Esophagus muscularis mucosa (tissue), 4 donors: ENCODE data around the gene NPEPL1. TPM values are rescaled to one million over a fixed set of nuclear protein-coding genes. Genes with fewer than 3 reads are reported as not detected.
A peak's percentile ranks its signal among the peaks of the same experiment; 100 is the strongest.

Experiments used
- DNase-seq: peaks from one replicate; pipeline ENCODE4 v3.0.0-alpha.2; 2017; ENCODE audit errors: extremely low spot score
- H3K27ac ChIP-seq, 4 donors: fragments of 200-600 bp; sonication (generic); replicated peaks in 1 of 4; 1 replicate in 3 of 4; 2 replicates in 1 of 4; pipeline ENCODE4 v1.5.1; 2016 to 2019; ENCODE audit warnings: mild to moderate bottlenecking in 1 of 4
- H3K27me3 ChIP-seq, 4 donors: fragments of 200-600 bp; sonication (generic); one replicate each; pipeline versions ENCODE4 v1.5.1 to v1.6.0; 2016 to 2019
- H3K36me3 ChIP-seq, 4 donors: fragments of 200-600 bp; sonication (generic); one replicate each; pipeline ENCODE4 v1.5.1; 2016 to 2019
- H3K4me1 ChIP-seq, 4 donors: fragments of 200-600 bp; sonication (generic); one replicate each; pipeline ENCODE4 v1.5.1; 2016 to 2019
- H3K4me3 ChIP-seq, 4 donors: fragments of 200-600 bp; sonication (generic); 1 replicate in 2 of 4; 2 replicates in 2 of 4; pipeline ENCODE4 v1.5.1; 2016 to 2019; ENCODE audit warnings: mild to moderate bottlenecking in 4 of 4, moderate library complexity in 1 of 4
- H3K9me3 ChIP-seq, 4 donors: fragments of 200-600 bp; sonication (generic); 1 replicate in 3 of 4; 2 replicates in 1 of 4; pipeline ENCODE4 v1.5.1; 2016 to 2019
- CTCF ChIP-seq, 3 experiments: fragments of 200-600 bp in 2 of 3; fragments of 450-650 bp in 1 of 3; sonication (generic) in 2 of 3; IDR thresholded peaks; one replicate each; pipeline ENCODE4 v1.5.1; 2017 to 2019; ENCODE audit warnings: antibody characterized with exemption in 3 of 3, mild to moderate bottlenecking in 2 of 3, moderate library complexity in 1 of 3
- EP300 ChIP-seq: sonication (generic); formaldehyde crosslinking; IDR thresholded peaks from one replicate; pipeline ENCODE4 v1.6.1; 2017; ENCODE audit warnings: antibody characterized with exemption
- POLR2A ChIP-seq: fragments of 450-650 bp; IDR thresholded peaks from one replicate; pipeline ENCODE4 v1.6.1; 2017; ENCODE audit warnings: antibody characterized with exemption, moderate library complexity, mild to moderate bottlenecking, low read depth
- POLR2AphosphoS5 ChIP-seq, 2 donors: sonication (generic); formaldehyde crosslinking; IDR thresholded peaks; one replicate each; pipeline ENCODE4 v1.6.1; 2017; ENCODE audit warnings: antibody characterized with exemption in 2 of 2
- WGBS: methylation state at CpG from one replicate; pipeline ENCODE4 v1.1.5; 2018; 5-methylcytosine and 5-hydroxymethylcytosine counted together
- intact Hi-C: fragments of 100-400 bp; cut with DNase I; formaldehyde crosslinking; loops from one replicate; pipeline ENCODE4 v1.15.1; 2023
- total RNA-seq, 4 donors: library from RNA; depleted of rRNA; stranded (reverse); fragments of >200 nt; gene quantifications; one replicate each; pipeline versions ENCODE4 v1.1.0 to v1.2.1, GENCODE V29; 2016

The NPEPL1 gene
- total RNA-seq, 4 donors from 2014 or later = 29.0 to 59.0 (median 50.5) TPM

- H3K27me3 ChIP-seq = peaks cover 0 to 26% (median 4%) of the 10 kb centered on the region in 4 donors
- DNase-seq = peak; percentile 45
- H3K36me3 ChIP-seq = peaks cover 0 to 44% (median 17%) of the 10 kb centered on the region in 4 donors
- 89% methylated on average over 11 of the region's 23 CpGs for WGBS
- peaks cover 0 to 7% (median 3%) of the 10 kb centered on the region in 4 donors for H3K4me1 ChIP-seq
- intact Hi-C loops = no loop called here
- no peak overlapping the region for H3K27ac ChIP-seq
- no peaks in the 10 kb centered on the region for H3K9me3 ChIP-seq
- H3K4me3 ChIP-seq = no peak overlapping the region
- TF ChIP-seq POLR2A (no peak), CTCF (IDR thresholded peaks at IDR 0.05) (no peak), POLR2AphosphoS5 (IDR thresholded peaks at IDR 0.05) (no peak), EP300 (no peak)
Observed at GRCh38 chr20:58716476-58717277, 24.1 kb downstream of the NPEPL1 start.

- peaks cover 0 to 37% (median 16%) of the 10 kb centered on the region in 4 donors for H3K36me3 ChIP-seq
- no peak overlapping the region for H3K27ac ChIP-seq
- no peak for TF ChIP-seq POLR2A
- no peak for TF ChIP-seq EP300
- no peak for TF ChIP-seq CTCF (IDR thresholded peaks at IDR 0.05)
- TF ChIP-seq POLR2AphosphoS5 (IDR thresholded peaks at IDR 0.05) = no peak
- DNase-seq = peak; percentile 78
- H3K4me3 ChIP-seq = no peak overlapping the region
- H3K27me3 ChIP-seq = peaks cover 0 to 34% (median 6%) of the 10 kb centered on the region in 4 donors
- WGBS = 80% methylated on average over 20 of the region's 23 CpGs
- H3K9me3 ChIP-seq = no peaks in the 10 kb centered on the region
- intact Hi-C loops = no loop called here
- H3K4me1 ChIP-seq = peaks cover 0 to 7% (median 3%) of the 10 kb centered on the region in 4 donors
Observed at GRCh38 chr20:58717278-58718091, 24.9 kb downstream of the NPEPL1 start.

- peak; percentile 88 for DNase-seq
- intact Hi-C loops = no loop called here
Observed at GRCh38 chr20:58718121-58718563, 25.5 kb downstream of the NPEPL1 start.

GRCh38 chr20:58718729-58719128 is 26.1 kb downstream of the NPEPL1 start:
- TF ChIP-seq POLR2AphosphoS5 (IDR thresholded peaks at IDR 0.05) = no peak
- no peak for TF ChIP-seq POLR2A
- no peak for TF ChIP-seq EP300
- no peak for TF ChIP-seq CTCF (IDR thresholded peaks at IDR 0.05)
- Histone ChIP-seq H3K9me3 (no peaks in the 10 kb centered on the region), H3K36me3 (peaks cover 0 to 26% (median 15%) of the 10 kb centered on the region in 4 donors), H3K4me3 (no peak overlapping the region), H3K4me1 (peaks cover 0 to 7% (median 3%) of the 10 kb centered on the region in 4 donors), H3K27me3 (peaks cover 0 to 46% (median 6%) of the 10 kb centered on the region in 4 donors), H3K27ac (no peak overlapping the region)
- intact Hi-C loops = no loop called here
- peak; percentile 74 for DNase-seq
- WGBS = 83% methylated on average over 10 of the region's 10 CpGs

More at GRCh38 chr20:58718121-58718563, 25.5 kb downstream of the NPEPL1 start:
- no peak overlapping the region for H3K4me3 ChIP-seq
- H3K27ac ChIP-seq = no peak overlapping the region
- H3K9me3 ChIP-seq = no peaks in the 10 kb centered on the region
- 82% methylated on average over 13 of the region's 15 CpGs for WGBS
- peaks cover 0 to 30% (median 15%) of the 10 kb centered on the region in 4 donors for H3K36me3 ChIP-seq
- no peak for TF ChIP-seq CTCF (IDR thresholded peaks at IDR 0.05)
- TF ChIP-seq POLR2AphosphoS5 (IDR thresholded peaks at IDR 0.05) = no peak
- no peak for TF ChIP-seq POLR2A
- no peak for TF ChIP-seq EP300
- H3K4me1 ChIP-seq = peaks cover 0 to 7% (median 3%) of the 10 kb centered on the region in 4 donors
- H3K27me3 ChIP-seq = peaks cover 0 to 40% (median 6%) of the 10 kb centered on the region in 4 donors
